H1 (cell line): ENCODE results near the gene CDC7. TPM values are rescaled to one million over a fixed set of nuclear protein-coding genes. Genes with fewer than 3 reads are reported as not detected.
A peak's percentile ranks its signal among the peaks of the same experiment; 100 is the strongest.

Source experiments
- CTCF ChIA-PET: fragments of 300-600 bp; sonication (Branson Sonifier 250); formaldehyde crosslinking; loops from one replicate; lab custom pipeline; 2021; ENCODE audit not compliant: partially characterized antibody; lab: Charles Lee
- POLR2A ChIA-PET: fragments of 300-600 bp; sonication (Branson Sonifier 250); formaldehyde crosslinking; loops from one replicate; lab custom pipeline; 2021; ENCODE audit warnings: inconsistent platforms; ENCODE audit not compliant: partially characterized antibody; lab: Charles Lee
- DNase-seq, 2 experiments: peaks; one replicate each; pipeline versions ENCODE4 v3.0.0 to v3.0.0-alpha.2; 2010 to 2022; ENCODE audit warnings: low spot score in 2 of 2, low read depth in 1 of 2, mixed read lengths in 1 of 2
- FAIRE-seq: peaks from 2 replicates; lab custom pipeline; 2011; peaks lifted over from hg19 to GRCh38; lab: Jason Lieb, UNC
- H2AFZ ChIP-seq: 2 replicates; pipeline ENCODE4 v1.8.1; 2012; ENCODE audit warnings: low read length, inconsistent platforms
- H2AK5ac ChIP-seq: 2 replicates; pipeline ENCODE4 v1.6.1; 2013; ENCODE audit warnings: low read depth, low read length
- H2BK120ac ChIP-seq: replicated peaks from 2 replicates; pipeline ENCODE3; 2013; ENCODE audit warnings: low read depth, low read length, inconsistent platforms
- H2BK12ac ChIP-seq: 2 replicates; pipeline ENCODE4 v1.6.1; 2013; ENCODE audit warnings: low read depth, low read length
- H2BK15ac ChIP-seq: 2 replicates; pipeline ENCODE4 v1.6.1; 2013; ENCODE audit warnings: low read length
- H2BK20ac ChIP-seq: 2 replicates; pipeline ENCODE4 v1.6.1; 2013; ENCODE audit warnings: low read length
- H2BK5ac ChIP-seq: 2 replicates; pipeline ENCODE4 v1.6.1; 2013; ENCODE audit warnings: low read depth, low read length
- H3K14ac ChIP-seq: 2 replicates; pipeline ENCODE4 v1.6.1; 2013; ENCODE audit warnings: inconsistent platforms; ENCODE audit not compliant: insufficient read length
- H3K18ac ChIP-seq: 2 replicates; pipeline ENCODE4 v1.6.1; 2013; ENCODE audit warnings: low read length; ENCODE audit errors: extremely low read depth
- H3K23ac ChIP-seq: 2 replicates; pipeline ENCODE4 v1.6.1; 2013; ENCODE audit warnings: inconsistent platforms; ENCODE audit not compliant: insufficient read length
- H3K23me2 ChIP-seq: 2 replicates; pipeline ENCODE4 v1.6.1; 2013; ENCODE audit warnings: low read depth, low read length
- H3K27ac ChIP-seq: 2 replicates; pipeline ENCODE4 v1.6.1; 2011; ENCODE audit warnings: low read depth, low read length, inconsistent platforms
- H3K27me3 ChIP-seq, 4 experiments: replicated peaks in 1 of 4; 1 replicate in 1 of 4; 2 replicates in 3 of 4; pipeline versions ENCODE4 v1.6.1 to v1.8.1; 2011 to 2013; ENCODE audit warnings: low read length in 3 of 4, mild to moderate bottlenecking in 3 of 4, inconsistent platforms in 2 of 4, mixed read lengths in 2 of 4, moderate library complexity in 1 of 4; ENCODE audit not compliant: control insufficient read depth in 3 of 4, insufficient read depth in 3 of 4; ENCODE audit errors: extremely low read depth in 1 of 4
- H3K36me3 ChIP-seq, 4 experiments: 2 replicates each; pipeline versions ENCODE4 v1.6.1 to v1.8.1; 2011 to 2013; ENCODE audit warnings: mild to moderate bottlenecking in 4 of 4, low read length in 3 of 4, moderate library complexity in 2 of 4, control low read depth in 1 of 4, inconsistent platforms in 1 of 4; ENCODE audit not compliant: insufficient read depth in 4 of 4, control insufficient read depth in 2 of 4
- H3K4ac ChIP-seq: replicated peaks from 2 replicates; pipeline ENCODE3; 2013; ENCODE audit warnings: low read length, low read depth, mixed read lengths, inconsistent platforms; ENCODE audit not compliant: insufficient read length
- H3K4me1 ChIP-seq, 4 experiments: replicated peaks in 1 of 4; 1 replicate in 1 of 4; 2 replicates in 3 of 4; pipeline versions ENCODE4 v1.6.1 to v1.8.1; 2011 to 2013; ENCODE audit warnings: low read length in 3 of 4, inconsistent platforms in 2 of 4, mixed read lengths in 1 of 4; ENCODE audit not compliant: insufficient read depth in 4 of 4, control insufficient read depth in 3 of 4
- H3K4me2 ChIP-seq, 2 experiments: 2 replicates each; pipeline versions ENCODE4 v1.6.1 to v1.8.1; 2011 to 2013; ENCODE audit warnings: low read depth in 2 of 2, low read length in 2 of 2, control low read depth in 1 of 2, inconsistent platforms in 1 of 2, mild to moderate bottlenecking in 1 of 2; ENCODE audit not compliant: insufficient read depth in 1 of 2
- H3K4me3 ChIP-seq, 4 experiments: fragments of 200-600, 300-600 bp in 1 of 4; sonication (generic), shearing (Covaris generic), sonication (Bioruptor Twin) in 1 of 4; 2 replicates each; pipeline versions ENCODE4 v1.5.1 to v1.8.1; 2011 to 2016; ENCODE audit warnings: low read length in 4 of 4, low read depth in 3 of 4, control low read depth in 2 of 4, inconsistent platforms in 2 of 4, mild to moderate bottlenecking in 2 of 4, mixed read lengths in 1 of 4, moderate library complexity in 1 of 4; ENCODE audit not compliant: insufficient read depth in 2 of 4; ENCODE audit errors: extremely low read depth in 1 of 4
- H3K56ac ChIP-seq: replicated peaks from 2 replicates; pipeline ENCODE3; 2013; ENCODE audit warnings: low read depth, mild to moderate bottlenecking, mixed read lengths, low read length, inconsistent platforms; ENCODE audit not compliant: insufficient read length
- H3K79me1 ChIP-seq: 2 replicates; pipeline ENCODE4 v1.6.1; 2013; ENCODE audit warnings: low read depth, low read length, control low read depth
- H3K79me2 ChIP-seq, 2 experiments: 2 replicates each; pipeline versions ENCODE4 v1.6.1 to v1.8.1; 2012 to 2013; ENCODE audit warnings: low read length in 2 of 2, mild to moderate bottlenecking in 2 of 2, inconsistent platforms in 1 of 2; ENCODE audit not compliant: insufficient read depth in 2 of 2, control insufficient read depth in 1 of 2
- H3K9ac ChIP-seq, 4 experiments: replicated peaks in 1 of 4; 1 replicate in 1 of 4; 2 replicates in 3 of 4; pipeline versions ENCODE4 v1.6.1 to v1.8.1; 2011 to 2013; ENCODE audit warnings: low read depth in 3 of 4, low read length in 3 of 4, control low read depth in 2 of 4, mild to moderate bottlenecking in 2 of 4, moderate library complexity in 2 of 4, inconsistent platforms in 1 of 4; ENCODE audit errors: extremely low read depth in 1 of 4
- H3K9me3 ChIP-seq, 2 experiments: 2 replicates each; pipeline versions ENCODE4 v1.6.1 to v1.8.1; 2012 to 2013; ENCODE audit warnings: mild to moderate bottlenecking in 2 of 2, moderate library complexity in 2 of 2, control low read depth in 1 of 2, inconsistent platforms in 1 of 2, low read depth in 1 of 2, low read length in 1 of 2, mixed read lengths in 1 of 2; ENCODE audit not compliant: insufficient read depth in 2 of 2
- H4K20me1 ChIP-seq, 2 experiments: replicated peaks in 1 of 2; 2 replicates each; pipeline versions ENCODE3 to v1.8.1; 2011 to 2013; ENCODE audit warnings: inconsistent platforms in 2 of 2, low read length in 2 of 2, mild to moderate bottlenecking in 1 of 2; ENCODE audit not compliant: insufficient read depth in 2 of 2, control insufficient read depth in 1 of 2
- H4K5ac ChIP-seq: 2 replicates; pipeline ENCODE4 v1.6.1; 2013; ENCODE audit warnings: low read length, low read depth, mixed read lengths, inconsistent platforms; ENCODE audit not compliant: insufficient read length
- H4K8ac ChIP-seq: 2 replicates; pipeline ENCODE4 v1.8.0; 2013; ENCODE audit warnings: mild to moderate bottlenecking, moderate library complexity, low read length, inconsistent platforms; ENCODE audit not compliant: insufficient read depth; ENCODE audit errors: extremely low read depth
- H4K91ac ChIP-seq: replicated peaks from 2 replicates; pipeline ENCODE3; 2013; ENCODE audit warnings: low read length, mixed read lengths, inconsistent platforms; ENCODE audit not compliant: insufficient read length
- BRCA1 ChIP-seq: IDR thresholded peaks from 2 replicates; pipeline ENCODE4 v1.6.1; 2012; ENCODE audit warnings: low read depth, low read length, improper control_type of control experiment
- HDAC6 ChIP-seq: IDR thresholded peaks from one replicate; pipeline ENCODE4 v1.7.1; 2012; ENCODE audit warnings: low read depth, mild to moderate bottlenecking, inconsistent platforms, low read length, moderate library complexity
- JUND ChIP-seq: IDR thresholded peaks from 2 replicates; pipeline ENCODE4 v1.6.1; 2011; ENCODE audit warnings: mild to moderate bottlenecking, improper control_type of control experiment, low read length
- POLR2AphosphoS5 ChIP-seq: IDR thresholded peaks from 2 replicates; pipeline ENCODE4 v1.6.1; 2011; ENCODE audit warnings: low read depth, low read length
- POU5F1 ChIP-seq: IDR thresholded peaks from 2 replicates; pipeline ENCODE4 v1.6.1; 2011; ENCODE audit warnings: low read depth, mild to moderate bottlenecking, low read length, moderate library complexity
- RBBP5 ChIP-seq: IDR thresholded peaks from 2 replicates; pipeline ENCODE4 v1.7.1; 2012; ENCODE audit warnings: low read depth, mild to moderate bottlenecking, inconsistent platforms, low read length, moderate library complexity, borderline replicate concordance
- SUZ12 ChIP-seq: fragments of 200-600 bp; sonication (generic); IDR thresholded peaks from 2 replicates; pipeline ENCODE4 v1.6.1; 2012; ENCODE audit warnings: mild to moderate bottlenecking, inconsistent platforms, low read length, moderate library complexity, mixed read lengths
- USF2 ChIP-seq: IDR thresholded peaks from 2 replicates; pipeline ENCODE4 v1.6.1; 2011; ENCODE audit warnings: low read length, improper control_type of control experiment
- WGBS, 2 experiments: shearing (Covaris generic) in 1 of 2; methylation state at CpG; one replicate each; pipeline versions ENCODE4 v1.1.6 to v1.1.7; 2013 to 2015; ENCODE audit warnings: low lambda C conversion rate in 2 of 2, mixed read lengths in 2 of 2, inconsistent platforms in 1 of 2, low coverage in 1 of 2, missing lambda C conversion rate in 1 of 2; ENCODE audit not compliant: insufficient replicate concordance in 2 of 2, insufficient coverage in 1 of 2, insufficient read length in 1 of 2; ENCODE audit errors: extremely low coverage in 1 of 2, missing lambda C conversion rate in 1 of 2; 5-methylcytosine and 5-hydroxymethylcytosine counted together
- polyA plus RNA-seq, 7 experiments: library from polyadenylated mRNA; depleted of rRNA in 3 of 7; stranded (reverse) in 5 of 7; unstranded in 2 of 7; fragments of >200 nt in 5 of 7; fragments of 200-250 nt in 2 of 7; gene quantifications; 1 replicate in 5 of 7; 2 replicates in 1 of 7; 4 replicates in 1 of 7; pipeline versions ENCODE4 v1.2.1 to v1.2.3, GENCODE V29; 2011 to 2013; ENCODE audit warnings: missing spikeins in 2 of 7, mixed read lengths in 2 of 7
- total RNA-seq: library from RNA; stranded (reverse); fragmentation: NEBNext Ultra II Directional; extraction: Animal tissue kit (Norgen Biotek cat#: 25700); gene quantifications from 2 replicates; pipeline ENCODE4 v1.2.1, GENCODE V29; 2021

CDC7 gene
- total and polyA plus RNA-seq, 2 of the 8 experiments (the other 6 are each of a cell fraction or from before 2014, with no cell fraction given), result 12.2 to 34.4 TPM

DNA sequence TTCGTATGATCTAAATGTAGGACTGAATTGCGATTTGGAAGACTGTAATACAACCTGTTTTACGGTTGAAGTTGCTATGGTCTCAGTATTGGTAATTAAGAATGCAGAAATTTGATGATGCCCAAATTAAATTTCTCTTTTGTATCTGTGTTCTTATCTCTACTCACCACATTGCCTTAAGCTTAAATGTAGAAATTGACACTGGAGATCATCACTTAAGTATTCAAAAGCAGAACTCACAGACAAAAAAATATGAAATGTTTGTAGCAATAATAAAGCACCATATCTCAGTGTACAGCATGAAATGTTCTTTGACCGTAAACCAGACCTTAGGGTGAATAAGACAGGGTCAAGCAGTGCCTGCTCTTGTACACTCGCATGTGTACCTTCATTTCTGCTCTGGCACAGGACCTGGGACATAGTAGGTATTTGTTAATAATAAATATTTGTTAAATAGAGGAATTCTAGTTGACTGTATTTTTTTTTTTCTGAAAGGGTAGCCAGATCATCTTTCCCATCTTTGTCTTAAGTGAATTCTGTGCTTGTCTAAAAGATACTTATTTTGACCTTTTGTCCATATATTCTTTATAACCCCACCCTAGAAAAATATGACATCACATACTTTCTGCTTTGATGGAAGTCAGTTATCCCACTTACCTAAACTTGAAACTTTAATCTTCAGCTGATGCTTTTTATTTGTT, 1.5 kb downstream of the CDC7 start:
- TF ChIP-seq BRCA1 (no peak), RBBP5 (no peak), JUND (no peak), HDAC6 (no peak), POLR2AphosphoS5 (no peak), USF2 (no peak), SUZ12 (no peak), POU5F1 (no peak)
- H2AFZ ChIP-seq, result no peak overlapping the region
- ChIA-PET POLR2A (interaction anchor here (0.8 to 3.9 kb wide), 10 partner anchors 8 to 219 kb away, joined by 3 to 17 read pairs (median 4); partner anchors contain the start of gene HFM1), CTCF (interaction anchor here (0.7 to 3.2 kb wide), 11 partner anchors 9 to 336 kb away, joined by 3 to 11 read pairs (median 3); no protein-coding TSS in a partner anchor)
- H3K23ac ChIP-seq, result no peak overlapping the region
- no peaks in the 10 kb centered on the region; the same call in none of the 2 replicates for H3K23me2 ChIP-seq
- H3K36me3 ChIP-seq, result peaks cover 0 to 6% (median 2%) of the 10 kb centered on the region in 4 experiments; a peak in 4 of 8 replicates
- H4K5ac ChIP-seq, result peak overlapping the region; percentile 80
- no peaks in the 10 kb centered on the region for H3K79me1 ChIP-seq
- H4K91ac ChIP-seq, result no peak overlapping the region
- no peak overlapping the region for H4K8ac ChIP-seq
- H3K4ac ChIP-seq, result no peak overlapping the region
- H3K9ac ChIP-seq, result peak overlapping the region in 3 of 4 experiments; percentile 2 to 99 (median 43); a peak in 4 of 7 replicates
- WGBS, 2 experiments, result 39% methylated on average over 5 of the region's 5 CpGs; no CpG with 5 or more reads in 1 of the 2 experiments
- no peaks in the 10 kb centered on the region for H4K20me1 ChIP-seq
- H3K18ac ChIP-seq, result no peak overlapping the region; the same call in 1 of the 2 replicates
- H2BK120ac ChIP-seq, result peak overlapping the region; percentile 90
- H2BK20ac ChIP-seq, result no peak overlapping the region
- no peak overlapping the region for H3K14ac ChIP-seq
- no peak overlapping the region for H2BK15ac ChIP-seq
- H3K27ac ChIP-seq, result peak overlapping the region; percentile 99; the same call in 1 of the 2 replicates
- no peak overlapping the region for H2BK5ac ChIP-seq
- no peak overlapping the region for H3K56ac ChIP-seq
- H3K4me3 ChIP-seq, result peak overlapping the region; percentile 67 to 82 (median 76)
- H2AK5ac ChIP-seq, result no peak overlapping the region; the same call in 1 of the 2 replicates
- DNase-seq (no peak), FAIRE-seq (no peak)
- peaks cover 0 to 53% of the 10 kb centered on the region in 2 experiments; a peak in 3 of 4 replicates for H3K79me2 ChIP-seq
- no peaks in the 10 kb centered on the region for H3K9me3 ChIP-seq
- no peak overlapping the region for H2BK12ac ChIP-seq
- peak overlapping the region; percentile 78 to 91 for H3K4me2 ChIP-seq
- no peaks in the 10 kb centered on the region for H3K27me3 ChIP-seq
- peaks cover 2 to 14% (median 7%) of the 10 kb centered on the region in 4 experiments; a peak in 6 of 7 replicates for H3K4me1 ChIP-seq
